Activated B cell treated with CpG ODN at 0.5 μM for 24 hours (primary cell): ENCODE data around the gene CMTM3. TPM values are rescaled to one million over a fixed set of nuclear protein-coding genes. Genes with fewer than 3 reads are reported as not detected.

Experiments used
- ATAC-seq: fragments of 200-7000 bp; cut with Tn5 transposase; one replicate; pipeline ENCODE4 v1.10.0; 2021; ENCODE audit warnings: low read depth, mild to moderate bottlenecking, moderate library complexity
- CTCF ChIA-PET: fragments of 350-600 bp; sonication (Branson Sonifier 250); formaldehyde crosslinking; loops from one replicate; lab custom pipeline; 2021; ENCODE audit warnings: antibody characterized with exemption; lab: Charles Lee
- POLR2A ChIA-PET: fragments of 350-600 bp; sonication (Branson Sonifier 250); formaldehyde crosslinking; loops from one replicate; lab custom pipeline; 2021; ENCODE audit warnings: antibody characterized with exemption; lab: Charles Lee
- DNase-seq: peaks from one replicate; pipeline ENCODE4 v3.0.0; 2022
- H3K27ac Mint-ChIP-seq: one replicate; pipeline ENCODE4 v1.8.0; 2020; ENCODE audit warnings: mixed read lengths
- H3K27me3 Mint-ChIP-seq: one replicate; pipeline ENCODE4 v1.8.0; 2021; ENCODE audit warnings: mixed read lengths
- H3K36me3 Mint-ChIP-seq: one replicate; pipeline ENCODE4 v1.8.0; 2021; ENCODE audit warnings: low read depth, mixed read lengths
- H3K4me1 Mint-ChIP-seq: one replicate; pipeline ENCODE4 v1.8.0; 2021; ENCODE audit warnings: mixed read lengths
- H3K4me3 Mint-ChIP-seq: one replicate; pipeline ENCODE4 v1.8.0; 2020; ENCODE audit warnings: mild to moderate bottlenecking, mixed read lengths
- H3K9me3 Mint-ChIP-seq: one replicate; pipeline ENCODE4 v1.8.0; 2020; ENCODE audit warnings: mixed read lengths
- CTCF ChIP-seq: fragments of 200-600 bp; IDR thresholded peaks from one replicate; pipeline ENCODE4 v1.8.0; 2022; ENCODE audit warnings: antibody characterized with exemption, mild to moderate bottlenecking
- intact Hi-C: fragments of 100-400 bp; cut with micrococcal nuclease; formaldehyde crosslinking; loops from one replicate; pipeline ENCODE4 v1.15.1; 2024
- total RNA-seq: library from RNA; stranded (reverse); gene quantifications from 2 replicates; pipeline ENCODE4 v1.2.3, GENCODE V29; 2022

CMTM3 gene
- total RNA-seq, 1 donor from 2014 or later = 4.4 TPM

GRCh38 chr16:66603537-66604375, 748 bp upstream of the CMTM3 start:
- Mint-ChIP-seq H3K27ac (peak overlapping the region; percentile 7), H3K9me3 (peaks cover 5% of the 10 kb centered on the region), H3K36me3 (no peaks in the 10 kb centered on the region), H3K4me3 (peak overlapping the region; percentile 84), H3K4me1 (peaks cover 40% of the 10 kb centered on the region), H3K27me3 (peaks cover 23% of the 10 kb centered on the region)
- intact Hi-C loops = loop anchor here (1.0 to 10.0 kb wide), 9 partner anchors 13 to 197 kb away; partner anchors contain the start of gene DYNC1LI2
- peak; percentile 41 for DNase-seq
- no peak for TF ChIP-seq CTCF
- ChIA-PET CTCF (interaction anchor here (0.7 kb wide), 2 partner anchors 41 to 92 kb away, joined by 3 to 6 read pairs; no protein-coding TSS in a partner anchor), POLR2A (interaction anchor here (0.6 to 2.2 kb wide), 7 partner anchors 9 to 82 kb away, joined by 3 to 19 read pairs (median 3); partner anchors contain the start of genes CKLF and TK2)
- peak; percentile 29 for ATAC-seq

- peaks cover 1% of the 10 kb centered on the region for H3K36me3 Mint-ChIP-seq
- H3K27ac Mint-ChIP-seq = no peak overlapping the region
- ChIA-PET CTCF (no interaction called here), POLR2A (interaction anchor here (2.2 kb wide), 1 partner anchor 53 kb away, joined by 19 read pairs; the partner anchor contains the start of gene CKLF)
- peak overlapping the region; percentile 75 for H3K4me3 Mint-ChIP-seq
- no peak for TF ChIP-seq CTCF
- peaks cover 5% of the 10 kb centered on the region for H3K9me3 Mint-ChIP-seq
- intact Hi-C loops = loop anchor here (2.0 to 10.0 kb wide), 6 partner anchors 43 to 262 kb away; partner anchors contain the start of gene DYNC1LI2
- H3K4me1 Mint-ChIP-seq = peaks cover 40% of the 10 kb centered on the region
- H3K27me3 Mint-ChIP-seq = peaks cover 24% of the 10 kb centered on the region
- ATAC-seq = peak; percentile 2
- DNase-seq = peak; percentile 35
Measured at GRCh38 chr16:66605177-66605978, 874 bp downstream of the CMTM3 start.

- Mint-ChIP-seq H3K4me3 (peak overlapping the region; percentile 75), H3K36me3 (peaks cover 2% of the 10 kb centered on the region), H3K4me1 (peaks cover 40% of the 10 kb centered on the region), H3K27ac (peak overlapping the region; percentile 56), H3K9me3 (no peaks in the 10 kb centered on the region), H3K27me3 (peaks cover 18% of the 10 kb centered on the region)
- ATAC-seq (peak; percentile 61), DNase-seq (peak; percentile 39)
- no peak for TF ChIP-seq CTCF
- intact Hi-C loops = loop anchor here (2.0 to 10.0 kb wide), 6 partner anchors 43 to 261 kb away; partner anchors contain the start of gene DYNC1LI2
- ChIA-PET CTCF (no interaction called here), POLR2A (no interaction called here)
Measured at GRCh38 chr16:66605979-66606751, 1.7 kb downstream of the CMTM3 start.

- POLR2A ChIA-PET = interaction anchor here (1.5 kb wide), 1 partner anchor 56 kb away, joined by 6 read pairs; the partner anchor contains the start of gene CKLF
- peaks cover 36% of the 10 kb centered on the region for H3K4me1 Mint-ChIP-seq
Measured at GRCh38 chr16:66608241-66609138, 4.0 kb downstream of the CMTM3 start.

More at GRCh38 chr16:66608241-66609138, 4.0 kb downstream of the CMTM3 start:
- H3K4me3 Mint-ChIP-seq = no peak overlapping the region
- DNase-seq (peak; percentile 69), ATAC-seq (peak; percentile 26)
- CTCF ChIA-PET = interaction anchor here (0.6 to 3.2 kb wide), 15 partner anchors 8 to 260 kb away, joined by 3 to 13 read pairs (median 4); partner anchors contain the start of gene CMTM2
- peaks cover 11% of the 10 kb centered on the region for H3K36me3 Mint-ChIP-seq
- H3K9me3 Mint-ChIP-seq = no peaks in the 10 kb centered on the region
- no peak overlapping the region for H3K27ac Mint-ChIP-seq
- intact Hi-C loops = loop anchor here (1.0 to 10.0 kb wide), 4 partner anchors 88 to 259 kb away; partner anchors contain the start of gene CMTM4
- peaks cover 14% of the 10 kb centered on the region for H3K27me3 Mint-ChIP-seq
- no peak for TF ChIP-seq CTCF
